ENCODE results near the gene DDX1.

- no peak for TF ChIP-seq EP300 (IDR thresholded peaks at IDR 0.05)
- TF ChIP-seq, protein P1, sequence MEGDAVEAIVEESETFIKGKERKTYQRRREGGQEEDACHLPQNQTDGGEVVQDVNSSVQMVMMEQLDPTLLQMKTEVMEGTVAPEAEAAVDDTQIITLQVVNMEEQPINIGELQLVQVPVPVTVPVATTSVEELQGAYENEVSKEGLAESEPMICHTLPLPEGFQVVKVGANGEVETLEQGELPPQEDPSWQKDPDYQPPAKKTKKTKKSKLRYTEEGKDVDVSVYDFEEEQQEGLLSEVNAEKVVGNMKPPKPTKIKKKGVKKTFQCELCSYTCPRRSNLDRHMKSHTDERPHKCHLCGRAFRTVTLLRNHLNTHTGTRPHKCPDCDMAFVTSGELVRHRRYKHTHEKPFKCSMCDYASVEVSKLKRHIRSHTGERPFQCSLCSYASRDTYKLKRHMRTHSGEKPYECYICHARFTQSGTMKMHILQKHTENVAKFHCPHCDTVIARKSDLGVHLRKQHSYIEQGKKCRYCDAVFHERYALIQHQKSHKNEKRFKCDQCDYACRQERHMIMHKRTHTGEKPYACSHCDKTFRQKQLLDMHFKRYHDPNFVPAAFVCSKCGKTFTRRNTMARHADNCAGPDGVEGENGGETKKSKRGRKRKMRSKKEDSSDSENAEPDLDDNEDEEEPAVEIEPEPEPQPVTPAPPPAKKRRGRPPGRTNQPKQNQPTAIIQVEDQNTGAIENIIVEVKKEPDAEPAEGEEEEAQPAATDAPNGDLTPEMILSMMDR (IDR thresholded peaks at IDR 0.05): no peak
Observed at GRCh38 chr2:15631883-15632282, 40.2 kb downstream of the DDX1 start.

All from esophagus muscularis mucosa (tissue), 3 donors.